Measurements from ENCODE around the gene SPSB1. TPM values are rescaled to one million over a fixed set of nuclear protein-coding genes. Genes with fewer than 3 reads are reported as not detected.

Gene SPSB1
- total RNA-seq, 1 experiment from 2014 or later = 4.3 TPM

GRCh38 chr1:9404117-9404914 is 111.6 kb downstream of the SPSB1 start:
- ATAC-seq = no peak
- no peaks in the 10 kb centered on the region for H3K9me3 Mint-ChIP-seq
- DNase-seq (ENCODE audit: low spot score) = no peak
- no peak overlapping the region for H3K27ac Mint-ChIP-seq
- H3K4me3 Mint-ChIP-seq = no peak overlapping the region
- no peaks in the 10 kb centered on the region for H3K27me3 Mint-ChIP-seq (ENCODE audit: low read depth)
- ChIA-PET CTCF (interaction anchor here (1.5 to 2.0 kb wide), 3 partner anchors 51 to 109 kb away, joined by 3 to 9 read pairs (median 6); no protein-coding TSS in a partner anchor), POLR2A (no interaction called here)
- no peaks in the 10 kb centered on the region for H3K4me1 Mint-ChIP-seq
- TF ChIP-seq ZNF219 (CRISPR knock-in tag; IDR thresholded peaks at IDR 0.05; ENCODE audit: borderline replicate concordance) (no peak), MYBL2 (CRISPR knock-in tag; IDR thresholded peaks at IDR 0.05) (no peak), AFF4 (CRISPR knock-in tag; IDR thresholded peaks at IDR 0.05; ENCODE audit: borderline replicate concordance) (no peak), ARID4B (CRISPR knock-in tag; IDR thresholded peaks at IDR 0.05; ENCODE audit: borderline replicate concordance) (no peak), STAT6 (CRISPR knock-in tag; conservative IDR thresholded peaks at IDR 0.05; ENCODE audit: low read depth) (no peak)
- no peaks in the 10 kb centered on the region for H3K36me3 Mint-ChIP-seq

GRCh38 chr1:9406111-9406510 is 113.4 kb downstream of the SPSB1 start:
- no peak overlapping the region for H3K27ac Mint-ChIP-seq
- no peaks in the 10 kb centered on the region for H3K27me3 Mint-ChIP-seq (ENCODE audit: low read depth)
- H3K4me1 Mint-ChIP-seq = no peaks in the 10 kb centered on the region
- ATAC-seq (no peak), DNase-seq (ENCODE audit: low spot score) (no peak)
- H3K4me3 Mint-ChIP-seq = no peak overlapping the region
- CTCF ChIA-PET = interaction anchor here (2.0 kb wide), 1 partner anchor 85 kb away, joined by 6 read pairs; no protein-coding TSS in a partner anchor
- POLR2A ChIA-PET = no interaction called here
- H3K36me3 Mint-ChIP-seq = no peaks in the 10 kb centered on the region; the same call in 1 of the 2 replicates
- H3K9me3 Mint-ChIP-seq = peaks cover 3% of the 10 kb centered on the region
- no peak for TF ChIP-seq GABPB1 (CRISPR knock-in tag; IDR thresholded peaks at IDR 0.05)
- TF ChIP-seq ZMAT4 (CRISPR knock-in tag; IDR thresholded peaks at IDR 0.05) = no peak
- TF ChIP-seq TEAD4 (CRISPR knock-in tag; IDR thresholded peaks at IDR 0.05) = no peak
- no peak for TF ChIP-seq PRRX2 (CRISPR knock-in tag; IDR thresholded peaks at IDR 0.05)
- no peak for TF ChIP-seq STAT6 (CRISPR knock-in tag; conservative IDR thresholded peaks at IDR 0.05; ENCODE audit: low read depth)
- no peak for TF ChIP-seq ZSCAN18 (CRISPR knock-in tag; IDR thresholded peaks at IDR 0.05)
- TF ChIP-seq OVOL2 (CRISPR knock-in tag; IDR thresholded peaks at IDR 0.05; ENCODE audit: borderline replicate concordance) = no peak
- no peak for TF ChIP-seq ATF3 (CRISPR knock-in tag; conservative IDR thresholded peaks at IDR 0.05)
- TF ChIP-seq FOXK1 (CRISPR knock-in tag; IDR thresholded peaks at IDR 0.05) = no peak
- TF ChIP-seq ZNF425 (CRISPR knock-in tag; conservative IDR thresholded peaks at IDR 0.05) = no peak
